Measurements from ENCODE around the gene DOCK4.
A peak's percentile ranks its signal among the peaks of the same experiment; 100 is the strongest.

The DOCK4 gene

GRCh38 chr7:112081778-112082177 is 124.4 kb downstream of the DOCK4 start:
- DNase-seq: no peak

- peak in 9 of 56 donors; percentile 10 to 35 (median 27) for DNase-seq
Observed at GRCh38 chr7:112080978-112081377, 125.2 kb downstream of the DOCK4 start.

- peak in 1 of 56 donors; percentile 10 for DNase-seq
Observed at GRCh38 chr7:112080441-112080840, 125.8 kb downstream of the DOCK4 start.

- no peak for DNase-seq
Observed at GRCh38 chr7:112079673-112080072, 126.5 kb downstream of the DOCK4 start.

- no peak for DNase-seq
Observed at GRCh38 chr7:112079122-112079521, 127.1 kb downstream of the DOCK4 start.

GRCh38 chr7:112076324-112076723 is 129.9 kb downstream of the DOCK4 start:
- no peak for DNase-seq

DNA sequence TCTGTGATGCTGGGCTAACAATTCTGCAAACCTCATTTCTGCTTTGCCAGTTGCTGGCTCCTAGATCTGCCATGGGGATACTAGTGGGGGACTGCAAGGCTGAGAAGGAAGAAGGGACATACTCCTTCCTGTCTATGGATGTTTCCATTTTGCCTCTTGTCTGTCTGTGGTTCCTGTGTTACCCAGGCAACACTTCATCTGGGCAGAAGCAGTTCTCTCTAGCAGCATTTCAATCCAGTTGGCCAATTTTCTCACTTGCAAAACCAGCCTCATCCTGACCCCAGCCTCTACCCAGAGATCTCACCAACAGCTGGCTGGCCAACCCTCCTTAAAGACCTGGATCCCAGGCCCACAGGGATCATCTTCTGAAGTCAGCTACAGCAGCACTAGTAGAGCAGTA is 131.7 kb downstream of the DOCK4 start:
- no peak for DNase-seq

- no peak for DNase-seq
Observed at GRCh38 chr7:112073530-112073929, 132.7 kb downstream of the DOCK4 start.

DNA sequence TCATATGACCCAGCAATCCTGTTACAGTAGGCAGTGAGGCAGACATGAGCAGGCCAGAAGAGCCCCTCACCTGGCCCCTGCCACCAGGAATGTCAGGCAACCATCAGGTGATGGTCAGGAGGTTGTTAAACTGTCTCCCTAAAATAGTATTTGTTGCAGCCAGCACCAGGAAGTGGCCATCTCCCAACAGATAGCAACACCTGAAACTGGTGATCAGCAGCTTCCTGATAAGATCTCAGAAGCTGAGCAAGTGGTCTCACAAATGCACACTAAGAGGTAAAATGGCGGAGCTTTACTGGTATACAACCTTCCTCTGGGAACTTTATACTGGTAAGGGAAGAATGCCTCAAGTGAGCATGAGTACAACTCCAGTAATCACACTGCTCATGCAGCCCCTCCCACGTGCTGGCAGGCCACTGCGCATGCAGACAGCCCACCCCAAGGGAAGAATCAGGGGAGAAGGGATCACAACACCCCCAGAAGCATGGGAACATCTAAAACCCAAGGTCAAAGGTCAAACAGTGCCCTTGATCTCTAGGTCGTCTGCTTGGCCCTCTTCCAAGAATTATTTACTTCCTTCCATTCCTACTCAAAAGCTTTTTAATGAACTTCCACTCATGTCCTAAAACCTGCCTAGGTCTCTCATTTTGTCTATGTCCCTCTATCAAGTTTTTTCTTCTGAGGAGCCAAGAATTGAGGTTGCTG is 133.5 kb downstream of the DOCK4 start:
- DNase-seq: no peak

DNA sequence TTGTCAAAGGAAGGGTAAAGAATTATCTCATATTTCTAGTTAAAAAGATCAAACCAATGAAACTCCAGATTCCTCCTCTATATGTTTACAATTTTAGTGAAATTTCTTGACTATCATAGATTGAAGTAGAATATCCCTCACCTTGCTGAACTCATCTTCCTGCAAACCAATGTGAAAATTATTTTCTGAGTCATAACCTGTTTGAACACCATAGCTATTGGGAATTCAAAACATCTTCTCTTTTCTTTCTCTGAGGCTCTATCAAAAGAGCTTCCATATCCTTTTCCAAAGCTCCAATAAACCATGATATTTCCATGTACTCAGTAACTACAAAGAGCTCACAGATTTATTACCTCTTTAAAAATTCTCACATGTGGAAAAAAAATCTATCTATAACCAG is 134.3 kb downstream of the DOCK4 start:
- no peak for DNase-seq

DNA sequence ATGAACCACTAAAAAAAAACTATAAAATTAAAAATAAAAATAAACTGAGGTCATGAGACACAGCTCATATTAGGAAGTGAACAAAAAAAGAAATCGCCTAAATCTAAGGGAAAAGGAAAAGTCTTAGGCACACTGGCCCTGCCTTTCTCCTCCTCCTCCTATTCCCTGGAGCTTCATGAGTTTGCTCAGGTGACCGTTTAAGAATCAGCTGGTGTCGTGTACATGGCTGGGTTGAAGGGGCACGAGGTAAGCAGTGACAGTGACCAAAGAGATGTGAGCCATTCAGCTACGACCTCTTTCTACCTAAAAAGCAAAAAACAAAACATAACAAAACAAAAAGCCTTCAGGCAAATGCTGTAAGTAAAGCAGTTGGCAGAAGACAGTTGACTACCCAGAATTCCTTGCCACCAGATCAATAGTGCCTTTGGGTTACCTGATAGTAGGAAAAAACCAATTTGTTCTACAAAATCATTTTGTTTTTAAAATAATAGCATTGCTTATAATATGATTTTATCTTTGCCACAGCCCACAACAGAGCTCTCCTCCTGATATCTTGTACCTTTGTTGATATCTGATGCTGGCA is 135.4 kb downstream of the DOCK4 start:
- DNase-seq: no peak

DNA sequence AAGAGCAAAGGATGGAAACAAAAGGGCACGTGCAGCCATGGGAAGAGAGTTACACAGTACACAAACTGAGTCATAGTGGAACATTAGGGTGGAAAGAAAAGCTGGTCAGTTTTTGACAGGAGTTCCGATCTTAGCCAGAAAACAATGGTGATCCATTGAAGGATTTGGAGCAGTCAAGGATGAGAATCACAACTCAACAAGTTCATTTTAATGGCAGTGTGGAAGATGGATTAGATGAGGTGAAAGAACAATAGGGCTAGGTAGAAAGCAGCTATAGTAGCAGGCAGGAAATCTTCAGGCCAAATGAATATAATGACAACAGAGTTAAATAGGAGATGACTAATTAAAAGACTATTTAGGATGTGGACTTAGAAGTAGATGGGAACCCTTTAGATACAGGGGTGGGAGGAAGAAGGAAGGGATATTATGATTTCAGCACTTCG is 136.3 kb downstream of the DOCK4 start:
- no peak for DNase-seq

GRCh38 chr7:112068967-112069366 is 137.2 kb downstream of the DOCK4 start:
- DNase-seq: no peak

GRCh38 chr7:112067632-112068540 is 138.3 kb downstream of the DOCK4 start:
- no peak for DNase-seq

GRCh38 chr7:112067200-112067599 is 139.0 kb downstream of the DOCK4 start:
- DNase-seq: no peak

GRCh38 chr7:112065758-112066157 is 140.4 kb downstream of the DOCK4 start:
- DNase-seq: no peak

DNA sequence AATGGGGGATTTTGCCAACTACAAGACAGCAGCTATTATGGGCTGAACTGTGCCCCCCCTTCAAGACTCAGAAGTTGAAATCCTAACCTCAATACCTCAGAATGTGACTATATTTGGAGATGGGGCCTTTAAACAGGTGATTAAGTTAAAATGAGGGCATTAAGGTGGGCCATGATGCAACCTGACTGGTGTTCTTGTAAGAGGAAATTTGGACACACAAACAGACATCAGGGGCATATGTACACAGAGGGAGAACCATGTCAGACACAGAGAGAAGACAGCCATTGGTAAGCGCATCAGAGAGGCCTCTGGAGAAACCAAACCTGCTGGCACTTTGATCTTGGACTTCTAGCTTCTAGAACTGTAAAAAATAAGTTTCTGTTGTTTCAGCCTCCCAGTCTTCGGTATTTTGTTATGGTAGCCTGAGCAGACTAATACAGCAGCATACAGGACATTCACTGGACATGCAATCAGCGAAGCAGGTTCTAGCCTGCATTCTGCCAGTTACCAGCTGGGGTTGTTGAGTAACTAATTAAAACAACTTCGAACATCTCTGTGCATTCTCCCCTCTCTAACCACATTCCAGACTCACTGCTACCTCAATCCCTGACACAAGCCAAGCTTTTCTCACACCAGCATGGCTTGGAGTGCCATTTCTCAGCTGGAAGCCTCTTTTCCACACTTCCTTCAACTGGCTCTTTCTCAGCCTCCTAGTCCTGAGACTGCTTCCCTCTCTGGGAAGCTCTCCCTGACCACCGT is 141.4 kb downstream of the DOCK4 start:
- DNase-seq: no peak

GRCh38 chr7:112063974-112064373 is 142.2 kb downstream of the DOCK4 start:
- no peak for DNase-seq

- DNase-seq: no peak
Observed at GRCh38 chr7:112061051-112061450, 145.1 kb downstream of the DOCK4 start.

- DNase-seq: no peak
Observed at GRCh38 chr7:112060625-112061024, 145.6 kb downstream of the DOCK4 start.

DNA sequence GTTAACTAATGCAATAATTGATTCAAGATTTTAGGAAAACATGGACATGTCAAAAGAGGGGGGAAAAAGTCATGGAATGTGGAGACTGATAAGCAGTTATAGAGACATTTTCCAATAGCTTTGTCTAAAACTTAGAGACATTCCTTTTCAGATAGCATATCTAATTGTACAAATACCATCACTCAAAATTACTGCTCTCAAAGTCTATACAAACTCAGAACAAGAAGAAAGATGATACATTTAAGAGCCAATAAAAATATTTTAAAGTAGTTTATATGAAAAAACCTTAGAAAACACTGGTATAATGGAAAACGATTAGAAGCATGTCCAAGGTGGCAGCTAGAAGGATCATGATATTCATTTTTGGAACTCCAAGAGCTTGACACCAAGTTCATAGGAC is 146.5 kb downstream of the DOCK4 start:
- no peak for DNase-seq

- DNase-seq: no peak
Observed at GRCh38 chr7:112058686-112059085, 147.5 kb downstream of the DOCK4 start.

Measured in nucleus accumbens (tissue), 56 donors.